Measurements from ENCODE around the gene LRRC43.

DNA sequence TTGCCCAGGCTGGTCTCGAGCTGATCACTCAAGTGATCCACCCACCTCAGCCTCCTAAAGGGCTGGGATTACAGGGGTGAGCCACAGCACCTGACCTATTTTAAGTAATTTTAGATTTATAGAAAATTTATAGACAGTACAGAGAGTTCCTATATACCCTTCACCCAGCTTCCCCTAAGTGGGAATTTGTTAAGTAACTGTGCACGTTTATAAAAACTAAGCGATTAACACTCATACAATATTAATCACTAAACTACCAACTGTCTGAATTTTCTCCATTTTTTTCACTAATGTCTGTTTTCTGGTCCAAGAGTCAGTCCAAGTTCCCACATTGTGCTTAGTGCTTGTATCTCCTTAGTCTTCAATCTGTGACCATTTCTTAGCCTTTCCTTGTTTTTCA is 14.4 kb upstream of the LRRC43 start:
- TF ChIP-seq HDAC2 (IDR thresholded peaks at IDR 0.05) (no peak), RAD21 (conservative IDR thresholded peaks at IDR 0.05 in 1 of 2, IDR thresholded peaks at IDR 0.05 in 1 of 2) (no peak), FOSL2 (IDR thresholded peaks at IDR 0.05) (no peak), FOSL2 (CRISPR knock-in tag; IDR thresholded peaks at IDR 0.05) (no peak), KDM5A (IDR thresholded peaks at IDR 0.05) (no peak)
